Stomach (tissue), 4 donors: Measurements from ENCODE around the gene KCNIP4.

Experiments used
- EP300 ChIP-seq: sonication (generic); formaldehyde crosslinking; IDR thresholded peaks from one replicate; pipeline ENCODE4 v1.6.1; 2017; ENCODE audit warnings: antibody characterized with exemption
- POLR2A ChIP-seq, 4 donors: fragments of 450-650 bp; IDR thresholded peaks; one replicate each; pipeline ENCODE4 v1.6.1; 2016; ENCODE audit warnings: antibody characterized with exemption in 4 of 4, control low read depth in 2 of 4, mild to moderate bottlenecking in 1 of 4, moderate library complexity in 1 of 4
- TF ChIP-seq, protein P1 (sequence below), 7 experiments: fragments of 450-650 bp in 4 of 7; fragments of 200-600 bp in 3 of 7; sonication (generic) in 3 of 7; IDR thresholded peaks; one replicate each; pipeline ENCODE4 v1.5.1; 2016 to 2019; ENCODE audit warnings: antibody characterized with exemption in 7 of 7, control low read depth in 2 of 7, mild to moderate bottlenecking in 1 of 7

DNA sequence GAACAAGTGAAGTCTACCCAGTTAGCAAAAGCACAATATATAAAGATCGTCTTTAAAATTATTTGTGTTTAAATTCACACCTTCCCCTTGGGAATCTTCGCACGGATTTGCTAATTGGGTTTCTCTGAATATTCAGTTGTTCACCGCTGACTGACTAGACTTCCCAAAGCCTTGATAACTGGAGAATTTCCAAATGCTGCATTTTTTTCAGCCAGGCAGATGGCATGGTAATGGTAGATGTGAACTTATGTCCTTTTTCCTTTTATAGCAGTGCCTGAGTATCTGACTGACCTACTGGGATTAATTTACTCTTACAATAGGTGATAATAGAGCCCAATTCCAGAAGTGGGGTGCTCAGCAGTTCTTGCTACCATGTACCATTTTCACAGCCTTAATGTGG lies 700.2 kb downstream of the KCNIP4 start:
- TF ChIP-seq, protein P1, sequence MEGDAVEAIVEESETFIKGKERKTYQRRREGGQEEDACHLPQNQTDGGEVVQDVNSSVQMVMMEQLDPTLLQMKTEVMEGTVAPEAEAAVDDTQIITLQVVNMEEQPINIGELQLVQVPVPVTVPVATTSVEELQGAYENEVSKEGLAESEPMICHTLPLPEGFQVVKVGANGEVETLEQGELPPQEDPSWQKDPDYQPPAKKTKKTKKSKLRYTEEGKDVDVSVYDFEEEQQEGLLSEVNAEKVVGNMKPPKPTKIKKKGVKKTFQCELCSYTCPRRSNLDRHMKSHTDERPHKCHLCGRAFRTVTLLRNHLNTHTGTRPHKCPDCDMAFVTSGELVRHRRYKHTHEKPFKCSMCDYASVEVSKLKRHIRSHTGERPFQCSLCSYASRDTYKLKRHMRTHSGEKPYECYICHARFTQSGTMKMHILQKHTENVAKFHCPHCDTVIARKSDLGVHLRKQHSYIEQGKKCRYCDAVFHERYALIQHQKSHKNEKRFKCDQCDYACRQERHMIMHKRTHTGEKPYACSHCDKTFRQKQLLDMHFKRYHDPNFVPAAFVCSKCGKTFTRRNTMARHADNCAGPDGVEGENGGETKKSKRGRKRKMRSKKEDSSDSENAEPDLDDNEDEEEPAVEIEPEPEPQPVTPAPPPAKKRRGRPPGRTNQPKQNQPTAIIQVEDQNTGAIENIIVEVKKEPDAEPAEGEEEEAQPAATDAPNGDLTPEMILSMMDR (IDR thresholded peaks at IDR 0.05): no peak
- TF ChIP-seq POLR2A (IDR thresholded peaks at IDR 0.05) (no peak), EP300 (no peak)
